Endothelial cell of umbilical vein (primary cell): Measurements from ENCODE around the gene RBM38. TPM values are rescaled to one million over a fixed set of nuclear protein-coding genes. Genes with fewer than 3 reads are reported as not detected.

Experiments used
- BruUV-seq: library from RNA; stranded (reverse); fragments of 400-500 nt; replicated peaks from 2 replicates; lab custom pipeline; 2021; lab: Mats Ljungman, UMichigan
- CTCF ChIA-PET: fragments of 300-600, 350-600 bp; sonication (Branson Sonifier 250); formaldehyde crosslinking; loops from one replicate; lab custom pipeline; 2021; ENCODE audit warnings: antibody characterized with exemption, inconsistent platforms; lab: Charles Lee
- POLR2A ChIA-PET: fragments of 300-600, 350-600 bp; sonication (Branson Sonifier 250); formaldehyde crosslinking; loops from one replicate; lab custom pipeline; 2021; ENCODE audit warnings: antibody characterized with exemption, inconsistent platforms; lab: Charles Lee
- DNase-seq: peaks from one replicate; pipeline ENCODE4 v3.0.0-alpha.2; 2011; ENCODE audit warnings: low read depth, low spot score
- FAIRE-seq: peaks from 2 replicates; lab custom pipeline; 2011; peaks lifted over from hg19 to GRCh38; lab: Jason Lieb, UNC
- H2AFZ ChIP-seq: 2 replicates; pipeline ENCODE4 v1.6.0; 2012; ENCODE audit warnings: low read depth, low read length, control low read depth, inconsistent platforms
- H3K27ac ChIP-seq: 2 replicates; pipeline ENCODE4 v1.5.1; 2011; ENCODE audit warnings: low read depth, mild to moderate bottlenecking, control low read depth, low read length, moderate library complexity; ENCODE audit not compliant: insufficient read depth
- H3K27me3 ChIP-seq, 2 experiments: 2 replicates each; pipeline versions ENCODE4 v1.6.0 to v1.6.1; 2011; ENCODE audit warnings: low read length in 2 of 2, mixed read lengths in 1 of 2; ENCODE audit not compliant: control insufficient read depth in 2 of 2, insufficient read depth in 2 of 2
- H3K36me3 ChIP-seq, 2 experiments: 2 replicates in 1 of 2; 3 replicates in 1 of 2; pipeline ENCODE4 v1.5.1; 2011; ENCODE audit warnings: low read length in 2 of 2, mild to moderate bottlenecking in 1 of 2, moderate library complexity in 1 of 2; ENCODE audit not compliant: control insufficient read depth in 2 of 2, insufficient read depth in 2 of 2; ENCODE audit errors: extremely low read depth in 1 of 2
- H3K4me1 ChIP-seq: 3 replicates; pipeline ENCODE4 v1.5.1; 2011; ENCODE audit warnings: mild to moderate bottlenecking, low read length; ENCODE audit not compliant: control insufficient read depth, insufficient read depth; ENCODE audit errors: extremely low read depth
- H3K4me2 ChIP-seq: 2 replicates; pipeline ENCODE4 v1.6.1; 2011; ENCODE audit warnings: low read length, control low read depth, mixed read lengths; ENCODE audit not compliant: insufficient read depth
- H3K4me3 ChIP-seq, 3 experiments: fragments of 200-600 bp in 1 of 3; sonication (generic), shearing (Covaris generic) in 1 of 3; replicated peaks in 1 of 3; 2 replicates each; pipeline ENCODE4 v1.5.1; 2011 to 2016; ENCODE audit warnings: control low read depth in 3 of 3, low read length in 3 of 3, mild to moderate bottlenecking in 2 of 3, inconsistent platforms in 1 of 3, low read depth in 1 of 3, moderate library complexity in 1 of 3; ENCODE audit not compliant: insufficient read depth in 1 of 3
- H3K79me2 ChIP-seq: 2 replicates; pipeline ENCODE4 v1.6.0; 2012; ENCODE audit warnings: low read length, inconsistent platforms; ENCODE audit not compliant: control insufficient read depth, insufficient read depth
- H3K9ac ChIP-seq: replicated peaks from 2 replicates; pipeline ENCODE3; 2011; ENCODE audit warnings: low read length, control low read depth; ENCODE audit not compliant: insufficient read depth; ENCODE audit errors: extremely low read depth
- H3K9me1 ChIP-seq: replicated peaks from 3 replicates; pipeline ENCODE4 v1.6.0; 2011; ENCODE audit warnings: mild to moderate bottlenecking, low read length; ENCODE audit not compliant: control insufficient read depth, insufficient read depth; ENCODE audit errors: extremely low read depth
- H3K9me3 ChIP-seq: replicated peaks from 2 replicates; pipeline ENCODE4 v1.5.1; 2012; ENCODE audit warnings: low read length, inconsistent platforms; ENCODE audit not compliant: control insufficient read depth, insufficient read depth
- H4K20me1 ChIP-seq: replicated peaks from 2 replicates; pipeline ENCODE3; 2011; ENCODE audit warnings: mild to moderate bottlenecking, low read length; ENCODE audit not compliant: control insufficient read depth, insufficient read depth; ENCODE audit errors: extremely low read depth
- EZH2 ChIP-seq: IDR thresholded peaks from 2 replicates; pipeline ENCODE4 v1.6.1; 2012; ENCODE audit warnings: borderline replicate concordance, low read depth, mild to moderate bottlenecking, moderate library complexity, low read length, inconsistent platforms; ENCODE audit not compliant: severe bottlenecking
- FOS ChIP-seq: IDR thresholded peaks from 2 replicates; pipeline ENCODE4 v1.6.1; 2011; ENCODE audit warnings: mild to moderate bottlenecking, low read length, moderate library complexity, borderline replicate concordance; ENCODE audit not compliant: insufficient read depth
- GATA2 ChIP-seq: IDR thresholded peaks from 2 replicates; pipeline ENCODE4 v1.7.0; 2011; ENCODE audit warnings: low read depth, mild to moderate bottlenecking, moderate library complexity, mixed read lengths, low read length; ENCODE audit not compliant: insufficient read length, insufficient read depth
- JUN ChIP-seq: IDR thresholded peaks from 2 replicates; pipeline ENCODE4 v1.6.1; 2011; ENCODE audit warnings: borderline replicate concordance, low read depth; ENCODE audit not compliant: insufficient read length, insufficient read depth
- MYC ChIP-seq: IDR thresholded peaks from one replicate; pipeline ENCODE4 v1.6.1; 2011; ENCODE audit warnings: mild to moderate bottlenecking, low read depth, low read length
- POLR2A ChIP-seq: IDR thresholded peaks from 2 replicates; pipeline ENCODE4 v1.6.1; 2012; ENCODE audit warnings: low read depth, mild to moderate bottlenecking, control low read depth, low read length
- POLR2AphosphoS5 ChIP-seq: IDR thresholded peaks from 2 replicates; pipeline ENCODE4 v1.6.1; 2012; ENCODE audit warnings: low read depth, mild to moderate bottlenecking, control low read depth, low read length, moderate library complexity; ENCODE audit not compliant: insufficient read depth
- dilution Hi-C: fragments of 300-500 bp; cut with MboI; formaldehyde crosslinking; loops from one replicate; pipeline ENCODE4 v1.15.0; 2019; ENCODE audit warnings: low sequenced_read_pairs; ENCODE audit not compliant: extremely low pct_ligation_motif_present
- intact Hi-C: fragments of 100-400 bp; cut with micrococcal nuclease; formaldehyde crosslinking; loops from one replicate; pipeline ENCODE4 v1.10.0; 2022
- polyA plus RNA-seq, 4 experiments: library from polyadenylated mRNA; depleted of rRNA in 3 of 4; stranded (reverse) in 3 of 4; unstranded in 1 of 4; fragments of >200 nt; gene quantifications; 2 replicates each; pipeline versions ENCODE4 v1.2.1 to v1.2.3, GENCODE V29; 2011 to 2012; ENCODE audit warnings: missing spikeins in 1 of 4
- total RNA-seq: library from RNA; stranded (reverse); gene quantifications from 2 replicates; pipeline ENCODE4 v1.2.3, GENCODE V29; 2021
- TF ChIP-seq, protein P1 (sequence below): IDR thresholded peaks from 2 replicates; pipeline ENCODE4 v1.6.1; 2011; ENCODE audit not compliant: insufficient read depth, insufficient read length
- TF ChIP-seq, protein P2 (sequence below), 2 donors: IDR thresholded peaks; 1 replicate in 1 of 2; 2 replicates in 1 of 2; pipeline ENCODE4 v1.5.1; 2011; ENCODE audit warnings: low read length in 2 of 2, mild to moderate bottlenecking in 2 of 2, moderate library complexity in 2 of 2, control low read depth in 1 of 2, inconsistent platforms in 1 of 2, low read depth in 1 of 2; ENCODE audit not compliant: insufficient read depth in 1 of 2; ENCODE audit errors: extremely low read depth in 1 of 2

Gene RBM38
- total and polyA plus RNA-seq, 2 donors (not counting 3 experiments of a cell fraction or from before 2014, with no cell fraction given): 22.1 to 37.4 TPM

DNA sequence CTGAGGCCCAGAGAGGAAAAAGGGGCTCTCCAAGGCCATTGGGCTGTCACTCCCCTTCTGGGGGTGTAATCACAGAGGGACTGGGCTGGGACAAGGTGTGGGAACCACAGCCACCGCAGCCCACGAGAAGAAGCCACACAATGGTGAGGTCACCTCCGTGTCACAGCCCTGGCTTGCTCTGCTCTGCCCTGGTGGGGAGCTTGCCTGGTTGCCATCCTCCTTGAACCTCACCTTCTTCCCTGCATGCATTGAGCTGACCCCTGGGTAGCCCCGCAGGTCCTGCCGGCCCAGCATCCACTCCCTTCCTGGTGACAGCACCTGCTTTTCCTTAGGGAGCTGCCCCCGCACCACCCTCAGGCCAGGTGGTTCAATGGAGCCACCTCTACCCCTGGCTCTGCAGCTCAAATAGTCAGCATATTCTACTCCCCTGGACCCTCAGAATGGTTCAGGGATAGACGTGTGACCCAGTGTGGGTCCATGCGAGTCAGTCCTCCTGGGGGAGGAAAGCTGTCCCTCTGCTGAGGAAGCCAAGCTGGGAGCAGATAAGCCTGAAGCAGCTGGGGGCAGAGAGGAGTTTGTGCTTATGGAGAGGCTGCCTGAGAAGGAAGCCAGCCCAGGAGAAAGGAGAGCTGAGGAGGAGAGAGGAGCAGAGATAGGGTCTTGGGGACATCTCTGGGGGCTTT, 21.3 kb downstream of the RBM38 start:
- CTCF ChIA-PET: interaction anchor here (1.2 to 1.3 kb wide), 2 partner anchors 31 to 86 kb away, joined by 3 to 4 read pairs; no protein-coding TSS in a partner anchor

More for the DNA sequence above, 21.3 kb downstream of the RBM38 start:
- dilution Hi-C loops (no loop called here), intact Hi-C loops (no loop called here)
- DNase-seq (no peak), FAIRE-seq (no peak)
- no TSS peak for BruUV-seq
- POLR2A ChIA-PET: no interaction called here
- Histone ChIP-seq H3K79me2 (no peaks in the 10 kb centered on the region), H3K4me2 (no peak overlapping the region), H3K27me3 (no peaks in the 10 kb centered on the region), H3K4me3 (no peak overlapping the region), H2AFZ (no peak overlapping the region), H3K9me3 (no peaks in the 10 kb centered on the region), H3K27ac (no peak overlapping the region), H3K36me3 (peaks cover 0 to 11% of the 10 kb centered on the region in 2 experiments), H3K4me1 (no peaks in the 10 kb centered on the region), H3K9me1 (no peaks in the 10 kb centered on the region), H3K9ac (no peak overlapping the region), H4K20me1 (no peaks in the 10 kb centered on the region)
- TF ChIP-seq EZH2 (no peak), JUN (no peak), GATA2 (no peak), MYC (no peak), POLR2AphosphoS5 (no peak), POLR2A (no peak), FOS (no peak)
- TF ChIP-seq, protein P1, sequence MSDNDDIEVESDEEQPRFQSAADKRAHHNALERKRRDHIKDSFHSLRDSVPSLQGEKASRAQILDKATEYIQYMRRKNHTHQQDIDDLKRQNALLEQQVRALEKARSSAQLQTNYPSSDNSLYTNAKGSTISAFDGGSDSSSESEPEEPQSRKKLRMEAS: no peak
- TF ChIP-seq, protein P2, sequence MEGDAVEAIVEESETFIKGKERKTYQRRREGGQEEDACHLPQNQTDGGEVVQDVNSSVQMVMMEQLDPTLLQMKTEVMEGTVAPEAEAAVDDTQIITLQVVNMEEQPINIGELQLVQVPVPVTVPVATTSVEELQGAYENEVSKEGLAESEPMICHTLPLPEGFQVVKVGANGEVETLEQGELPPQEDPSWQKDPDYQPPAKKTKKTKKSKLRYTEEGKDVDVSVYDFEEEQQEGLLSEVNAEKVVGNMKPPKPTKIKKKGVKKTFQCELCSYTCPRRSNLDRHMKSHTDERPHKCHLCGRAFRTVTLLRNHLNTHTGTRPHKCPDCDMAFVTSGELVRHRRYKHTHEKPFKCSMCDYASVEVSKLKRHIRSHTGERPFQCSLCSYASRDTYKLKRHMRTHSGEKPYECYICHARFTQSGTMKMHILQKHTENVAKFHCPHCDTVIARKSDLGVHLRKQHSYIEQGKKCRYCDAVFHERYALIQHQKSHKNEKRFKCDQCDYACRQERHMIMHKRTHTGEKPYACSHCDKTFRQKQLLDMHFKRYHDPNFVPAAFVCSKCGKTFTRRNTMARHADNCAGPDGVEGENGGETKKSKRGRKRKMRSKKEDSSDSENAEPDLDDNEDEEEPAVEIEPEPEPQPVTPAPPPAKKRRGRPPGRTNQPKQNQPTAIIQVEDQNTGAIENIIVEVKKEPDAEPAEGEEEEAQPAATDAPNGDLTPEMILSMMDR (IDR thresholded peaks at IDR 0.05; ENCODE audit: extremely low read depth in 1 of 2, insufficient read depth in 1 of 2, low read depth in 1 of 2, low read length in 2 of 2): no peak
